Suprapubic skin (tissue), 4 donors: ENCODE data around the gene AFM. TPM values are rescaled to one million over a fixed set of nuclear protein-coding genes. Genes with fewer than 3 reads are reported as not detected.

ENCODE experiments used
- DNase-seq, 2 donors: peaks; one replicate each; pipeline ENCODE4 v3.0.0-alpha.2; 2019; ENCODE audit warnings: low spot score in 2 of 2
- H3K27ac ChIP-seq: fragments of 200-600 bp; sonication (generic); one replicate; pipeline ENCODE4 v1.5.1; 2019
- H3K27me3 ChIP-seq: fragments of 200-600 bp; sonication (generic); one replicate; pipeline ENCODE4 v1.5.1; 2019
- H3K36me3 ChIP-seq: fragments of 200-600 bp; sonication (generic); one replicate; pipeline ENCODE4 v1.5.1; 2019
- H3K4me1 ChIP-seq: fragments of 200-600 bp; sonication (generic); one replicate; pipeline ENCODE4 v1.5.1; 2019
- H3K4me3 ChIP-seq: fragments of 200-600 bp; sonication (generic); one replicate; pipeline ENCODE4 v1.5.1; 2019; ENCODE audit warnings: mild to moderate bottlenecking
- H3K9me3 ChIP-seq: fragments of 200-600 bp; sonication (generic); one replicate; pipeline ENCODE4 v1.5.1; 2019
- EP300 ChIP-seq: sonication (generic); formaldehyde crosslinking; IDR thresholded peaks from one replicate; pipeline ENCODE4 v1.6.1; 2017; ENCODE audit warnings: antibody characterized with exemption
- POLR2A ChIP-seq, 2 donors: fragments of 450-650 bp; IDR thresholded peaks; one replicate each; pipeline ENCODE4 v1.6.1; 2017; ENCODE audit warnings: antibody characterized with exemption in 2 of 2, mild to moderate bottlenecking in 2 of 2, moderate library complexity in 2 of 2
- POLR2AphosphoS5 ChIP-seq, 3 donors: sonication (generic); formaldehyde crosslinking; IDR thresholded peaks; one replicate each; pipeline ENCODE4 v1.6.1; 2017; ENCODE audit warnings: antibody characterized with exemption in 3 of 3
- WGBS: methylation state at CpG from one replicate; pipeline ENCODE4 v1.1.5; 2018; 5-methylcytosine and 5-hydroxymethylcytosine counted together
- total RNA-seq, 4 donors: library from RNA; depleted of rRNA; stranded (reverse); fragments of >200 nt; gene quantifications; one replicate each; pipeline ENCODE4 v1.1.0, GENCODE V29; 2016
- TF ChIP-seq, protein P1 (sequence below), 2 donors: fragments of 200-600 bp in 1 of 2; fragments of 450-650 bp in 1 of 2; sonication (generic) in 1 of 2; IDR thresholded peaks; one replicate each; pipeline ENCODE4 v1.5.1; 2016 to 2019; ENCODE audit warnings: antibody characterized with exemption in 2 of 2, mild to moderate bottlenecking in 1 of 2, moderate library complexity in 1 of 2

AFM gene, protein sequence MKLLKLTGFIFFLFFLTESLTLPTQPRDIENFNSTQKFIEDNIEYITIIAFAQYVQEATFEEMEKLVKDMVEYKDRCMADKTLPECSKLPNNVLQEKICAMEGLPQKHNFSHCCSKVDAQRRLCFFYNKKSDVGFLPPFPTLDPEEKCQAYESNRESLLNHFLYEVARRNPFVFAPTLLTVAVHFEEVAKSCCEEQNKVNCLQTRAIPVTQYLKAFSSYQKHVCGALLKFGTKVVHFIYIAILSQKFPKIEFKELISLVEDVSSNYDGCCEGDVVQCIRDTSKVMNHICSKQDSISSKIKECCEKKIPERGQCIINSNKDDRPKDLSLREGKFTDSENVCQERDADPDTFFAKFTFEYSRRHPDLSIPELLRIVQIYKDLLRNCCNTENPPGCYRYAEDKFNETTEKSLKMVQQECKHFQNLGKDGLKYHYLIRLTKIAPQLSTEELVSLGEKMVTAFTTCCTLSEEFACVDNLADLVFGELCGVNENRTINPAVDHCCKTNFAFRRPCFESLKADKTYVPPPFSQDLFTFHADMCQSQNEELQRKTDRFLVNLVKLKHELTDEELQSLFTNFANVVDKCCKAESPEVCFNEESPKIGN
- not detected for total RNA-seq

DNA sequence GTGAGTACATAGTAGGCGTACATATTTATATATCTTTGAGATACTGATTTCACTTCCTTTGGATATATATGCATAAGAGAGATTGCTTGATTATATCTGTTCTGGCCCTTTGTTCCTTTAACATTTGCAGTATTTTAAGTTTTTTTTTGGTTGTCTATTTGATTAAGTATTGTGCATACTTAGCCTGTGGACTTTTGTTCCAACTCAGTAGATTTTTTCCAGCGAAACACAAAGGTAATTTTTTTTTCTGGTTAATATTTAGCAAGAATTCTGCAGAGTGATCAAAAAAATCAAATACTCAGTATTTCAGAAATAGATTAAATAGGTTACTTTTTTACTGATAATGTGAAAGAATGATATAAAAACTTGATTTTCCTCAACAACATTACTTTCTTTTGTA lies at the start of gene AFM:
Gene AFM (plus strand): TSS at position 388 of the 400 bp plus-strand sequence. CDS start 31 bp downstream, outside the sequence.
- Histone ChIP-seq H3K27ac (no peak within 1 kb of the TSS), H3K4me3 (no peak within 1 kb of the TSS), H3K4me1 (no peaks in the 10 kb centered on the region), H3K9me3 (no peaks in the 10 kb centered on the region), H3K27me3 (no peaks in the 10 kb centered on the region), H3K36me3 (no peaks in the 10 kb centered on the region)
- 46% methylated on average over 2 of the region's 2 CpGs for WGBS
- no peak for DNase-seq
- TF ChIP-seq POLR2AphosphoS5 (IDR thresholded peaks at IDR 0.05): no peak

DNA sequence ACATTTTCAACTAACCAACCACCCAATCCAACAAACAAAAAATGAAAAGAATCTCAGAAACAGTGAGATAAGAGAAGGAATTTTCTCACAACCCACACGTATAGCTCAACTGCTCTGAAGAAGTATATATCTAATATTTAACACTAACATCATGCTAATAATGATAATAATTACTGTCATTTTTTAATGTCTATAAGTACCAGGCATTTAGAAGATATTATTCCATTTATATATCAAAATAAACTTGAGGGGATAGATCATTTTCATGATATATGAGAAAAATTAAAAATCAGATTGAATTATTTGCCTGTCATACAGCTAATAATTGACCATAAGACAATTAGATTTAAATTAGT lies 49.8 kb upstream of the AFM start:
- Histone ChIP-seq H3K27me3 (no peaks in the 10 kb centered on the region), H3K36me3 (no peaks in the 10 kb centered on the region), H3K27ac (no peak overlapping the region), H3K9me3 (no peaks in the 10 kb centered on the region), H3K4me1 (no peaks in the 10 kb centered on the region), H3K4me3 (no peak overlapping the region)
- 75% methylated on average over 1 of the region's 1 CpG for WGBS
- DNase-seq: no peak
- TF ChIP-seq POLR2A (IDR thresholded peaks at IDR 0.05) (no peak), POLR2AphosphoS5 (IDR thresholded peaks at IDR 0.05) (no peak), EP300 (no peak)
- TF ChIP-seq, protein P1, sequence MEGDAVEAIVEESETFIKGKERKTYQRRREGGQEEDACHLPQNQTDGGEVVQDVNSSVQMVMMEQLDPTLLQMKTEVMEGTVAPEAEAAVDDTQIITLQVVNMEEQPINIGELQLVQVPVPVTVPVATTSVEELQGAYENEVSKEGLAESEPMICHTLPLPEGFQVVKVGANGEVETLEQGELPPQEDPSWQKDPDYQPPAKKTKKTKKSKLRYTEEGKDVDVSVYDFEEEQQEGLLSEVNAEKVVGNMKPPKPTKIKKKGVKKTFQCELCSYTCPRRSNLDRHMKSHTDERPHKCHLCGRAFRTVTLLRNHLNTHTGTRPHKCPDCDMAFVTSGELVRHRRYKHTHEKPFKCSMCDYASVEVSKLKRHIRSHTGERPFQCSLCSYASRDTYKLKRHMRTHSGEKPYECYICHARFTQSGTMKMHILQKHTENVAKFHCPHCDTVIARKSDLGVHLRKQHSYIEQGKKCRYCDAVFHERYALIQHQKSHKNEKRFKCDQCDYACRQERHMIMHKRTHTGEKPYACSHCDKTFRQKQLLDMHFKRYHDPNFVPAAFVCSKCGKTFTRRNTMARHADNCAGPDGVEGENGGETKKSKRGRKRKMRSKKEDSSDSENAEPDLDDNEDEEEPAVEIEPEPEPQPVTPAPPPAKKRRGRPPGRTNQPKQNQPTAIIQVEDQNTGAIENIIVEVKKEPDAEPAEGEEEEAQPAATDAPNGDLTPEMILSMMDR (IDR thresholded peaks at IDR 0.05): no peak

DNA sequence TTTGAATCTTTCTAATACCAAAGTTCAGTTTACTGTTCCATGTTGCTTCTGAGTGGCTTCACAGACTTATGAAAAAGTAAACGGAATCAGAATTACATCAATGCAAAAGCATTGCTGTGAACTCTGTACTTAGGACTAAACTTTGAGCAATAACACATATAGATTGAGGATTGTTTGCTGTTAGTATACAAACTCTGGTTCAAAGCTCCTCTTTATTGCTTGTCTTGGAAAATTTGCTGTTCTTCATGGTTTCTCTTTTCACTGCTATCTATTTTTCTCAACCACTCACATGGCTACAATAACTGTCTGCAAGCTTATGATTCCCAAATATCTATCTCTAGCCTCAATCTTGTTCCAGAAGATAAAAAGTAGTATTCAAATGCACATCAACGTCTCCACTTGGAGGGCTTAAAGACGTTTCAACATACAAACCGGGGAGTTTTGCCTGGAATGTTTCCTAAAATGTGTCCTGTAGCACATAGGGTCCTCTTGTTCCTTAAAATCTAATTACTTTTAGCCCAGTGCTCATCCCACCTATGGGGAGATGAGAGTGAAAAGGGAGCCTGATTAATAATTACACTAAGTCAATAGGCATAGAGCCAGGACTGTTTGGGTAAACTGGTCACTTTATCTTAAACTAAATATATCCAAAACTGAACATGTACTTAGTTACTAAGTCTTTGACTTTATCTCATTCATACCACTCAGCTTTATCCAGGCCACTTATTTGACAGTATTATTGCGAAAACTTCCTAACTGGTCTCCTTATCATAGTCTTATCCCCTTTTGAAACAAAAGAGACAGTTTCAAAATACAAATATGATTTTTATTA lies 49.2 kb upstream of the AFM start:
- whole genome bisulfite sequencing: 80% methylated on average over 5 of the region's 5 CpGs
- Histone ChIP-seq H3K27ac (no peak overlapping the region), H3K9me3 (no peaks in the 10 kb centered on the region), H3K4me3 (no peak overlapping the region), H3K36me3 (no peaks in the 10 kb centered on the region), H3K27me3 (no peaks in the 10 kb centered on the region), H3K4me1 (no peaks in the 10 kb centered on the region)
- DNase-seq: no peak
- TF ChIP-seq, protein P1 (IDR thresholded peaks at IDR 0.05): no peak
- TF ChIP-seq EP300 (no peak), POLR2AphosphoS5 (IDR thresholded peaks at IDR 0.05) (no peak), POLR2A (IDR thresholded peaks at IDR 0.05) (no peak)

DNA sequence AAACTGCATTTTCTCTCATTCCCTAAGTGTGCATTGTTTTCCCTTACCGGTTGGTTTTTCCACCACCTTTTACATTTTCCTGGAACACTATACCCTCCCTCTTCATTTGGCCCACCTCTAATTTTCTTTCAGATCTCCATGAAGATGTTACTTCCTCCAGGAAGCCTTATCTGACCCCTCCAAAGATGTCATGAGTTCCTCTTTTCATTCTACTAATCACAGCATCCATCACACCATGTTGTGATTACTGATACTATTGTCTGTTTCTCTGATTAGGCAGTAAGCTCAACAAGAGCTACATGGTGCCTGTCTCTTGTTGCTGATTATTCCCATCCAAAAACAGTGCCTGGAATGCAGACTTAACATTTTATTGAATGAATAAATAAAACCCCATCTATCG lies 48.4 kb upstream of the AFM start:
- no peak for DNase-seq
- Histone ChIP-seq H3K4me1 (no peaks in the 10 kb centered on the region), H3K27ac (no peak overlapping the region), H3K27me3 (no peaks in the 10 kb centered on the region), H3K36me3 (no peaks in the 10 kb centered on the region), H3K9me3 (no peaks in the 10 kb centered on the region), H3K4me3 (no peak overlapping the region)
- no peak for TF ChIP-seq POLR2AphosphoS5 (IDR thresholded peaks at IDR 0.05)
- 80% methylated on average over 2 of the region's 2 CpGs for WGBS

DNA sequence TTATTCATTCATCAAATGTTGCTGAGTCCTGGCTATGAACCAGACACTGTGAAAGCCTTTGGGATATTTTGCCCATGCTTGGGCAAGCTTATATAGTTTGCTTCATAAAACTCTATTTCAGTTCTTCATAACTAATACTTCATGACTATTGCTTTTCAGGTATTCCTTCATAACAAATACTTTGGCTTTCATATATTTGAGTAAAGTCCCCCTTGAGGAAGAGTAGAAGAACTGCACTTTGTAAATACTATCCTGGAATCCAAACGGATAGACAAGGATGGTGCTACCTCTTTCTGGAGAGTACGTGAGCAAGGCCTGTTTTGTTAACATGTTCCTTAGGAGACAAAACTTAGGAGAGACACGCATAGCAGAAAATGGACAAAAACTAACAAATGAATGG lies 47.2 kb upstream of the AFM start:
- 40% methylated on average over 3 of the region's 3 CpGs for WGBS
- Histone ChIP-seq H3K27me3 (no peaks in the 10 kb centered on the region), H3K36me3 (no peaks in the 10 kb centered on the region), H3K4me1 (no peaks in the 10 kb centered on the region), H3K9me3 (no peaks in the 10 kb centered on the region), H3K4me3 (no peak overlapping the region), H3K27ac (no peak overlapping the region)
- TF ChIP-seq, protein P1 (IDR thresholded peaks at IDR 0.05): peak in 1 of 2 donors; percentile 22
- TF ChIP-seq POLR2A (IDR thresholded peaks at IDR 0.05): no peak
- DNase-seq: no peak

DNA sequence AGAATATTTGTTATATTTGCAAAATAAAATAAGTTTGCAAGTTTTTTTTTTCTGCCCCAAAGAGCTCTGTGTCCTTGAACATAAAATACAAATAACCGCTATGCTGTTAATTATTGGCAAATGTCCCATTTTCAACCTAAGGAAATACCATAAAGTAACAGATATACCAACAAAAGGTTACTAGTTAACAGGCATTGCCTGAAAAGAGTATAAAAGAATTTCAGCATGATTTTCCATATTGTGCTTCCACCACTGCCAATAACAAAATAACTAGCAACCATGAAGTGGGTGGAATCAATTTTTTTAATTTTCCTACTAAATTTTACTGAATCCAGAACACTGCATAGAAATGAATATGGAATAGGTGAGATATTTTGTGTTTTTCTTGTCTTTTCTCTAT lies 45.6 kb upstream of the AFM start, which contains the start of gene AFP:
Gene AFP (plus strand): TSS at position 238 of the 400 bp plus-strand sequence. CDS start 42 bp downstream, at position 280.
- no peaks in the 10 kb centered on the region for H3K4me1 ChIP-seq
- H3K27ac ChIP-seq: no peak within 1 kb of the TSS
- no peak for TF ChIP-seq EP300
- TF ChIP-seq POLR2A (IDR thresholded peaks at IDR 0.05): no peak
- TF ChIP-seq, protein P1 (IDR thresholded peaks at IDR 0.05): no peak
- no peak for TF ChIP-seq POLR2AphosphoS5 (IDR thresholded peaks at IDR 0.05)
- DNase-seq: no peak
- H3K9me3 ChIP-seq: no peaks in the 10 kb centered on the region
- H3K4me3 ChIP-seq: no peak within 1 kb of the TSS
- H3K27me3 ChIP-seq: no peaks in the 10 kb centered on the region
- WGBS: 88% methylated on average over 1 of the region's 1 CpG
- no peaks in the 10 kb centered on the region for H3K36me3 ChIP-seq
